Limb (tissue), 2 donors: ENCODE measurements around the gene FRMD1.

ENCODE experiments used
- DNase-seq, 2 donors: peaks; one replicate each; pipeline ENCODE4 v3.0.0-alpha.2; 2016; ENCODE audit errors: extremely low spot score in 2 of 2

FRMD1 gene

DNA sequence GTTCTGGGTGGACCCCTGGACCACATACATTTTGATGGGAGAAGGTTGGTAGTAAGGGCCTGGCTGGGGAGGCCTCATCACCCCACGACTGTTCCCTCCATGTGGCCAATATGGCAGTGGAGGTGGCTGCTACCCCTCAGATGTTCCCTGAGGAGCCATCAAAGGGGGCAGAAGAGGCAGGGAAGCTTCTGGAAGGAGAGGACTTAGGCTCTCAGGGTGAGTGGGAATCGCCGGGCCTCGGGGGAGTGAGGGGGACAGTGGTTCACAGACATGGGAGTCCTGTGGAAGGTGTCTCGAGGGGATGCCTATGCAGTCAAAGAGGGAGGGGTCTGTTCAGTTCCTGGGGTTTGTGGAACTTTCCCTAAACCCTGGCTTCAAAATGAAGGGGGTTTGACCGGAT lies 32.9 kb upstream of the FRMD1 start:
- no peak for DNase-seq

GRCh38 chr6:168110437-168110836 lies 31.4 kb upstream of the FRMD1 start:
- no peak for DNase-seq

DNA sequence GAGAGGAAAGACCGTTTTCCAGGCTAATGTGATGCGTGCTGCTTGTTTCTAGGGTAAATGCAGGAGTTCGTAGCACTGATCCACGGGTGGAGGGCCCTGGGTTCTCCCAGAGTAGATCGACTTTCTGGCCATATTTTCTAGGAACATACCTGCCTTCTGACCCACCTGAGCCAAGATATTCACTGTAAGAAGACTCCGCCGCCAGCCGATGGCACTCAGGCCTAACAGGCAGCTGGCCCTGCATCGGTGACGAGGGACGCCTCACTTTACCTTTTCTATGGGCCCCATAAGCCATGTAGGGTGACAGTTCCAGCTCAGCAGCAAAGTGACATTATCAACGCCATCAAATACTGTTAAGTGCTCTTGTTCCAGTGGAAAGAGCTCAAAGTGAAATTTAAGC lies 30.2 kb upstream of the FRMD1 start:
- DNase-seq, result no peak

GRCh38 chr6:168107191-168107983 lies 28.4 kb upstream of the FRMD1 start:
- no peak for DNase-seq

DNA sequence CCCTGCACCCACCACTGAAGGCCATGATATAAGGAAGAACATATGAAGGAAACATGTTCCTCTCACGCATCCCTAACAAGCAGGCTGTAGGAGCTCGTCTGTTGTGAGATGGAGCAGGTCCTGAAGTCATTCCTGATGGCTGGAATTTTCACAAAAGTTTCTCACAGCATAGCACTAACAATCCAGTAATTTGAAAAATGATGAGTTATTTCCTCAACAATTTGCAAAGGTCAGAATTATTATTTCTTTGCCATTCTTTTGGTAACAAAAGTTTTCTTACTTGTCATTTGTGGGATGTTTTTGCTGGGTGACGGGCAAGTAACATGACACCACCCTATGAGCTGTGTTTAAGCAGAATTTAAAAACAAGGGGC lies 27.6 kb upstream of the FRMD1 start:
- DNase-seq, result no peak

DNA sequence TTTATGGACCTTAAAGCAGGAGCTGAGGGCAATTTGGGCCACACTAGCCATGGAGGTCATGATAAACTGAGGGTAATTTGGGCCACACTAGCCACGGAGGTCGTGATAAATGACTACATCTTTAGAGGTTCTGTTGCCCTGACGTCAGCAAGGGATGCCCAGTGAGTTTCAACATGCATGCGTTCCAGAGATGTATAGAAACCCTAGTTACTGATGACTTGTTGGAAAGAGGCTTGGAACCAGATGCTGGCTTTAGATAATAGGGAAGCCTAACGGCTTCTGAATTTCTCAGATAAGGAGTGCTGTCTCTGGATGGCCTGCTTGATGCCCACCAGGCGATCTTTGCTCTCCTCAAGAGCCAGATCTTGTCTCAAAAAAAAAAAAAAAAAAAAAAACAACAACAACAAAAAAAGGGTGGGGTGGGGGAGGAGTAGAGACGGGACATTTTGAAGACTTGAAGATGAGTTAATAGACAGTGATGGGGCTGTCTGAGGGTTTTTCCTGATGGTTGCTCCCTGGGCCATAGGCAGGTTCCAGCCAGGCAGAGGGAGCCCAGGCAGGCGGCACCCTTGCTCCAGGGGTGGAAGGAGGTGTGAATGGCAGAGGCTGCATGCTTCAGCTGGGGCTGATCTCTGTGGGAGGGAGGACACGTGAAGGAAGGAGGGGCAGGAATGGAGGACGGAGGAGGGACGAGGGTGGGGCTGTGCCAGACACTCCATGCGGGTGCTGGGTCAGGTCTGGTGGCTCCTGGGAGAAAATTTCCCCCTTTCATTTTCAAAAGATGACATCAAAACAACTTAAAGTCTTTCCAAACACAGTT lies 27.0 kb upstream of the FRMD1 start:
- DNase-seq, result no peak

- no peak for DNase-seq
Measured at GRCh38 chr6:168104636-168105035, 25.6 kb upstream of the FRMD1 start.

DNA sequence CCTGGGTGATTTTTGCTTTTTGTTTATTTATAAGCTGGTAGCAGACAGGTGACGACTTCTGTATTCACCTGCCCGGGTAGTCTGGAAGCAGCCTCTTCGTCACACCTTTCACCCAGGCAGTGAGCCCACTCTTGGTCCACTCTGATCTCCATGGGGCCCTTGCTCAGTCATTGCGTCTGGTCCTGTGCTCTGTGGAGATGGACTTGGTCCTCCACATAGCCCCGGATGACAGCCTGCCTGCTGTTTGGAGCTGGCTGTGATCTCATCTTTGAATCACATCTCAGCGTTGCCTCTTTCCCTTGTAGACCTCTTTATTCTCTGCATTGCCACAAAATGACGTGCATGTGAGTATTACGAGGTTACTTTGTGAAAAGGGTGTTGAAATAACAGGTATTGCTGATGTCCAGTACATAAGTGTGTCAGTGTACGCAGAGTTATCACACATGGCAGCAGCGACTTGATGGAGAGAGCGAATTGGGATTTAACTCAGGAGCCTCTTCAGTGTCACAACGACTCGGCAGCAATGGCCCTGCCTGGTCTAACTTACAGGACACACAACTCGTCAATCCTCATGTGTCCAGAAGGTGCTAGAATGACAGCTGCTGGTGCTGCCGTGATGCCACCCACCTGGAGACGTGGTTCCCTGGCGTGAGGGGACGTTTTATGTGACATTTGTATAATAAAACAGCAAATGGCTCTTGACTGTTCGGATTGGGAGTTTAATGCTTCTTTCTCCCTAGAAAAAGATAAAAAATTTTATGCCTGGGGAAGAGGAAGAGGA lies 24.2 kb upstream of the FRMD1 start:
- no peak for DNase-seq

- DNase-seq, result no peak
Measured at GRCh38 chr6:168102315-168102985, 23.4 kb upstream of the FRMD1 start.

DNA sequence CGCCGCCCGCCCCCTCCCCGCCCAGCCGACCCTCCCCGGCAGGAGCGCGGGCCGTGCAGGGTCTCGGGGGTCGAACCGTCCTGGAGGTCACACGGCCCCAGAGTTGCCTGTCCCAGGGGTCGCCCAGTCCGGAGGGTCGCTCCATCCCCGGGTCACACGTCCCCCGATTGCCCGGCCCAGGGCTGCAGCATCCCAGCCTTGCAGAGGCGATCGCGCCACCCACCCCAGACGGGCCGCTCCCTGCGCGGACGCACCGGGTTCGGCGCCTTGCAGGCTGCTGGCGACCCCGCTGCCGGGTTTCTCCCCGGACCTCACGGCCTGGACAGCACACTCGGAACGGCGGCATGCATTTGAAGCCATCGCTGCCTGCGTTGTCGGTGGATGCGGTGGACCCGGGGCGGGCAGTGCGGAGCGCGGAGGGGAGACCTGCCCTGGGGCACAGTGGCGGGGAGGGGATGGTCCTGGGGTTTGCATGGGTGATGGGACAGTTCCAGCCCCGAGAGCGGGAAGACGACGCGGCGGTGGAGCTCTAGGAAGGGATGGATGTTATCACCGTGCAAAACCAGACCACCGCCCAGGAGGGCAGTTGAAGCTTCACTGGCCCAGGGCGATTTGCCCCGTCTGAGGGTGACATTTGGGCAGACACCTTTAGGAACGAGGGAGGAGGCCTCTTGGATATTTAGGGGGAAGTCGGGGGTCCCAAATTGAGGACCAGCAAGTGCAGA lies 22.7 kb upstream of the FRMD1 start:
- DNase-seq, result no peak

DNA sequence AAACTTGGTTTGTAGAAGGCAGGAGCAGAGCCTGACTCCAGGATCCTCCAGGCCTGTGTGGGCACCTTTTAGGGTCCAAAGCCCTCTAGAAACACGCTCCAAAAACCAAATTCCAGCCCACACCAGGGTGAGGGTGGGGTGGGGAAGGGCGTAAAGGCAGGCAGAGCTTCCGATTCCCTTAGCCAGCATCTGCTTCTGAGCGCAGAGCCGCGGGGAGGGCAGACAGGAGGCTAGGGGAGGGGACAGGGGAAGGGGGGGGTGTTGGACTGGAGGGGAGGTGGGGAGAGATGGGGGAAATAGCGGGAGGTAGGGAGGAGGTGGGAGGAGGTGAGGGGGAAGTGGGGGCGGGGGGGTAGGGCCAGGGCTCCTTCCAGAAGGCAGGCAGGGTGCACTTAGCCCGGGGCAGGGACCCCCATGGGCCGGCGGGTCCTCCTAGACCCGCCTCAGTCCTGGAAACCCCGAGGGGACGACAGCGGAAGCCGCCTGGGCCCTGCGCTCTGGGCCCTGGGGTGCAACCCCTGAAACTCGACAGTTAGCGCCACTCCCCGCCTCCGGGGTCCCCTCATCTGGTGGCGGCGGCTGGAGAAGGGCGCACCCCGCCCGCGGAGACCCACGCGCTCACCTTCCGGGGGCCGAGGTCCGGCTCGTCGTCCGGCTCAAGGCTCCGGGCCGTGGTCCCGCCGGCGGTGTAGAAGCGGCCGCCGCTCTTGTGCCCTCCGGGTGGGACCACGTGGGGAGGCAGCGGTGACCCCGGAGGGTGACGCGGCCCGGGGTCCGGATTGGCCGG lies 22.0 kb upstream of the FRMD1 start:
- no peak for DNase-seq

- no peak for DNase-seq
Measured at GRCh38 chr6:168100011-168100802, 21.2 kb upstream of the FRMD1 start.

DNA sequence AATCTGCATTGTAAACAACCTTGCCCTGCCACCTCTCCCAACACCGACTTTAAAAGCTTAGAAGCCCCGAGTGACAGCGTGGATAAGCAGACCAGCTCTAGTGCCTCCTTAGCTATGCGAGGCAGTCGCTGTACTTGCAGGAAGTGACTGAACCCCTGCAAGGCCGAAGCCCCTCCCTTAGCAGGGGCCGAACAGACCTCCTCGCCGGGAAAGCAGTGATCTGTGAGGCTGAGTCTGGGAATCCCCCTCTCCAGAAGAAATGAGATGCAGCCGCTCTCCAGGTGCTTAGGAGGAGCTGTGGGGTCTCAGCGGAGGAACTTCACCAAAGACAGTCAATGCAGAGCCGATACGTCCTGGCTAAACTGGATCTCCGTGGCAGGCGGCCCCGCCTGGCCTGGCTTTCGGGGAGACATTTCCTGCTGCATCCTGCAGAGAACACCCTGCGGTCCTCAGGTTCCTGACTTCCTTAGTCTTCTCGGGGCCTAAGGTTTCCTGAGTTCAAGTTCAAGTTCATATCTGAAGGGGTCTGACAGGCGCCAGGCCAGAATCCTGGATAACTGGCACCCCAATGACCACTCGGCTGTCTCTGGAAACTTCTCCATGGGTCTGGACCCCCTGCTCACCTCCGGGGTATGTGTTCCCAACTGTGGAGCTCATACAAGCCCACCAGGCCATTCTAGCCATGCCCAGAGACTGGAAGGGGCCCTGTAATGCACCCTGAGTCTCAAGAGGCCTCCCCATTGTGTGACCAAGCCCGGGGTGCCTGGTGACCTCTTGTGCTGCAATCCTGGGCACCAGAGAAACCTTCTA lies 20.4 kb upstream of the FRMD1 start:
- no peak for DNase-seq

DNA sequence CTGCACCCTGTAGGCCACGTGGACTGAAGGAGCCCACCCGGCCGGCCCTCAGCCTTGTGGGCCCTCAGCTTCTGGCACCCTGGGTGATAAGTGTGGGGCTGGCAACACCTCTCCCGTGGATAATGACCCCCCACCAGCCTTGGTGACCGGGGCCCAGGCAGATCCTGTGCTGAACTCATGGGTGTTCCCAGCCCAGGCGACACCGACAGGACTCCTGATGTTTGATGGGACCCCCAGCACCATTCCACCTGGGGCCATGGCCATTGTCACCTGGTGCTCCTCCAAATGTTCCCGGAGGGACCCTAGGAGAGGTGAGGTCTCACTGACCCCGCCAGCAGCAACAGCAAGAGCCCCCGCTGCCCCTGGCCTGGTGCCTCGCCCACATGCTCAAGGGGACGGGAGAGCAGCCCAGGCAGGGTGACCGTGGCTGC lies 19.4 kb upstream of the FRMD1 start:
- DNase-seq, result no peak

GRCh38 chr6:168097621-168098430 lies 18.8 kb upstream of the FRMD1 start:
- DNase-seq, result no peak

- no peak for DNase-seq
Measured at GRCh38 chr6:168097221-168097620, 18.2 kb upstream of the FRMD1 start.

DNA sequence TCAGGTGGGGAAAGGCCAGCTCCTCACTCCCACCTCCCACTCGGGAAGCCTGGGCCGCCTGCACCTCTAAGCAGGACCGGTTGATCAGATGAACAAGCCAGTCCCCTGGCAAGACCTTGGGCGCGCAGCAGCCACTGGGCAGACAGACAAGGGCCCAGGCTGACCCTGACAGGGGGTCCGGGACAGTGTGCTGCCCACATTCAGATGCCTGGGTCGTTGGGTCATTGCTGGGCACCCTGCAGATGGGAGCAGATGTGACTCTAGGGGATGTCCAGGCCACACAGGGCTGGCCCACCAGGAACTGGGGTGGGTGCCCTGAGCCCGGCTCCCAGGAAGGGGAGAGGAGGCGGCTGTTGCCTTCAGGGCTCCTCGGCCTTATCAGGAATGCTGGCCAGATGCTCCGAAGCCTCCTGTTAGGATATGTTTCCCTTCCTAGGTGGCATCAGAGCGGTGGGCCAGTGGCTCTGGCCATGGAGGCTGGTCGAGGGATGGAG lies 17.3 kb upstream of the FRMD1 start:
- no peak for DNase-seq
